Bone marrow (tissue), 2 donors: ENCODE measurements around the gene GAS2L1.

Experiments used
- DNase-seq, 2 donors: peaks; one replicate each; lab custom pipeline; 2025; lab: John Stamatoyannopoulos, UW

The GAS2L1 gene

GRCh38 chr22:29327089-29327764 lies 20.8 kb downstream of the GAS2L1 start:
- DNase-seq = no peak

- DNase-seq = no peak
Observed at GRCh38 chr22:29328055-29328454, 21.6 kb downstream of the GAS2L1 start.

GRCh38 chr22:29328566-29329500 lies 22.4 kb downstream of the GAS2L1 start:
- no peak for DNase-seq

- DNase-seq = no peak
Observed at GRCh38 chr22:29329581-29329980, 23.1 kb downstream of the GAS2L1 start.

GRCh38 chr22:29330291-29330690 lies 23.8 kb downstream of the GAS2L1 start:
- no peak for DNase-seq

GRCh38 chr22:29330753-29331152 lies 24.3 kb downstream of the GAS2L1 start:
- DNase-seq = no peak

GRCh38 chr22:29331213-29331612 lies 24.8 kb downstream of the GAS2L1 start:
- no peak for DNase-seq

GRCh38 chr22:29331658-29332300 lies 25.3 kb downstream of the GAS2L1 start:
- DNase-seq = no peak

- DNase-seq = no peak
Observed at GRCh38 chr22:29332886-29333496, 26.5 kb downstream of the GAS2L1 start.

- DNase-seq = no peak
Observed at GRCh38 chr22:29334148-29334547, 27.7 kb downstream of the GAS2L1 start.

- DNase-seq = no peak
Observed at GRCh38 chr22:29334696-29335344, 28.4 kb downstream of the GAS2L1 start.

GRCh38 chr22:29335656-29336055 lies 29.2 kb downstream of the GAS2L1 start:
- DNase-seq = no peak

- DNase-seq = no peak
Observed at GRCh38 chr22:29336751-29337490, 30.5 kb downstream of the GAS2L1 start.

GRCh38 chr22:29337631-29338284 lies 31.3 kb downstream of the GAS2L1 start:
- no peak for DNase-seq

GRCh38 chr22:29338398-29338797 lies 31.9 kb downstream of the GAS2L1 start:
- DNase-seq = no peak

GRCh38 chr22:29339381-29340235 lies 33.2 kb downstream of the GAS2L1 start:
- no peak for DNase-seq

GRCh38 chr22:29340566-29340965 lies 34.1 kb downstream of the GAS2L1 start:
- DNase-seq = no peak

- no peak for DNase-seq
Observed at GRCh38 chr22:29341056-29341848, 34.8 kb downstream of the GAS2L1 start.

- no peak for DNase-seq
Observed at GRCh38 chr22:29341849-29342127, 35.3 kb downstream of the GAS2L1 start.
